GM10266 (cell line): ENCODE data around the gene CAPN14.

Source experiments
- DNase-seq: peaks from one replicate; pipeline ENCODE4 v3.0.0; 2012; ENCODE audit errors: extremely low spot score
- CTCF ChIP-seq: IDR thresholded peaks from 2 replicates; pipeline ENCODE4 v1.5.1; 2012; ENCODE audit warnings: mild to moderate bottlenecking, low read depth; ENCODE audit not compliant: control insufficient read depth, insufficient read depth; ENCODE audit errors: missing control alignments

CAPN14 gene

GRCh38 chr2:31222071-31222470 is 4.8 kb upstream of the CAPN14 start:
- TF ChIP-seq CTCF = no peak
- no peak for DNase-seq

DNA sequence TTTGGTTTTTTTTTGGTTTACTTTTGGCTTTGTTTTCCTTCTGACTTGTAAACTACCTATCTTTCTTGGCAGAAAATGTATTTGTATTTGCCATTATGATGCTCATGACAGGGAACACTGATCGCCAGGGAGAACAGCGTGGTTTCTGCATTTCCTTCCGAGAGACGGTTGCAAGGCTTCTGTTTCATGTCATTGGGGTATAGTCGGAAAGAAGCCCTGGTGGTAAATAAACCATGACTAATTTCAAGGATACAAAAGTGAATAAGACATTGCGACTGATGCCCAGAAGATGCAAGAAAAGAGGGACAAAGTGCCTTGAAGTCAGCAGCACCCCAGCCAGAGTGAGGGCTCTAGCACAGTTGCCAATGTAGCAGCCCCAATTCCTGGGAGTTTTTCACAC is 4.2 kb upstream of the CAPN14 start:
- no peak for TF ChIP-seq CTCF
- DNase-seq = no peak

DNA sequence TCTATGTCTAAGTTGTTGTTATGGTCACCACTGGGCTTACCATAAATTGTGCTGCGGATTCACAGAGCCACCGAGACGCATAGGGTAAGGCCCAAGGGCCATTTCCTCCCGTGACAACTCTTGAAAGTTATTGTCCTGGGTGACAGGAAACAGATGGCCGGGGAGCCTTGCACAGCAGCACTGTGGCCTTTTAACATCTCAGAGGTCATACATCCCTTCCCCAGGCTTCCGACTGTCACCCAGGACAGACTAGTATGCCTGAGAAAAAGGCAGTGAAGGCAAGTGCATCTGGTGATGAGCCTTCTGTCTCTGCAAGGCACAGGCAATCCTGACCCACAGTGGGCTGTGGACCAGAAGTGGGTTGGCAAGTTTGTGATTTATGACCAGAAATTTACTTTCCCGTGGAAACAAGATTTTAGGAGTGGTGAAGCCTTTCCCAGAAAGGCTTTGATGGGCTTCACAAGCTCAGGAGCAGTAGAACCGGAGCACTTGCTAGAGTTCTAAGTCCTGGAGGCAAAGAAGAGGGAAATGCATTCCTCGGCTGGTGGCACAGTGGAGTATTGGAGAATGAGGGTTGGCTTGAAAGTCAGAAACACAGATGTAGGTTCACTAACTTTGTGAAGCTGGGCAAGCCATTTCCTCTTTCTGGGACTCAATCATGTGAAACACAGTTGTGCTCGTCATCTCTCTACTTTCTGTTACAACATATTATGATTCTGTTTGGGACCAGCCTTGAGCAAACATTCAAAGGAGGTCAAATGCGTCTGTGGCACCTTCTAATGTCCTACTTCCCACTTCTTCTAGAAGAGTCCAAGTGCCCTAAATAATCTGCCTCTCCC is 2.0 kb upstream of the CAPN14 start:
- TF ChIP-seq CTCF = no peak
- peak; percentile 65 for DNase-seq

GRCh38 chr2:31216734-31217133 is 581 bp downstream of the CAPN14 start:
- no peak for DNase-seq
- TF ChIP-seq CTCF = no peak

GRCh38 chr2:31214444-31214915 is 2.8 kb downstream of the CAPN14 start:
- DNase-seq = no peak

GRCh38 chr2:31213601-31214443 is 3.5 kb downstream of the CAPN14 start:
- DNase-seq = no peak
- no peak for TF ChIP-seq CTCF

More at GRCh38 chr2:31214444-31214915, 2.8 kb downstream of the CAPN14 start:
- no peak for TF ChIP-seq CTCF
